Astrocyte (in vitro differentiated cells and primary cell): ENCODE data around the gene CLDN22. TPM values are rescaled to one million over a fixed set of nuclear protein-coding genes. Genes with fewer than 3 reads are reported as not detected.
A peak's percentile ranks its signal among the peaks of the same experiment; 100 is the strongest.

Experiments used
- DNase-seq: peaks from one replicate; pipeline ENCODE4 v3.0.0-alpha.2; 2010; ENCODE audit warnings: low read depth
- FAIRE-seq: peaks from 2 replicates; lab custom pipeline; 2011; peaks lifted over from hg19 to GRCh38; lab: Jason Lieb, UNC
- H2AFZ ChIP-seq: 2 replicates; pipeline ENCODE4 v1.6.0; 2012; ENCODE audit warnings: low read depth, low read length, inconsistent platforms
- H3K27ac ChIP-seq: 2 replicates; pipeline ENCODE4 v1.5.1; 2011; ENCODE audit warnings: low read depth, low read length, inconsistent platforms
- H3K27me3 ChIP-seq: 2 replicates; pipeline ENCODE4 v1.6.0; 2011; ENCODE audit warnings: low read length, inconsistent platforms; ENCODE audit not compliant: insufficient read depth
- H3K36me3 ChIP-seq: 2 replicates; pipeline ENCODE4 v1.5.1; 2011; ENCODE audit warnings: low read length, inconsistent platforms; ENCODE audit not compliant: insufficient read depth
- H3K4me1 ChIP-seq: 2 replicates; pipeline ENCODE4 v1.5.1; 2011; ENCODE audit warnings: low read length, inconsistent platforms; ENCODE audit not compliant: insufficient read depth
- H3K4me2 ChIP-seq: 2 replicates; pipeline ENCODE4 v1.6.0; 2012; ENCODE audit warnings: low read length, inconsistent platforms
- H3K4me3 ChIP-seq: 2 replicates; pipeline ENCODE4 v1.5.1; 2011; ENCODE audit warnings: low read depth, mild to moderate bottlenecking, low read length, inconsistent platforms; ENCODE audit not compliant: insufficient read depth
- H3K79me2 ChIP-seq: 2 replicates; pipeline ENCODE4 v1.6.0; 2012; ENCODE audit warnings: mild to moderate bottlenecking, low read length, inconsistent platforms; ENCODE audit not compliant: insufficient read depth
- H3K9ac ChIP-seq: 2 replicates; pipeline ENCODE4 v1.6.0; 2012; ENCODE audit warnings: mild to moderate bottlenecking, low read length, inconsistent platforms
- H3K9me3 ChIP-seq: 2 replicates; pipeline ENCODE4 v1.5.1; 2012; ENCODE audit warnings: low read depth, mild to moderate bottlenecking, low read length, inconsistent platforms; ENCODE audit not compliant: insufficient read depth
- H4K20me1 ChIP-seq: 2 replicates; pipeline ENCODE4 v1.6.0; 2012; ENCODE audit warnings: low read length, inconsistent platforms; ENCODE audit not compliant: insufficient read depth
- H3K27ac Mint-ChIP-seq: one replicate; pipeline ENCODE4 v1.8.0; 2021; ENCODE audit warnings: mild to moderate bottlenecking, mixed read lengths; ENCODE audit not compliant: unreplicated experiment
- H3K27me3 Mint-ChIP-seq: one replicate; pipeline ENCODE4 v1.8.0; 2021; ENCODE audit warnings: low read depth, mixed read lengths; ENCODE audit not compliant: unreplicated experiment
- H3K36me3 Mint-ChIP-seq: one replicate; pipeline ENCODE4 v1.8.0; 2021; ENCODE audit warnings: low read depth, mixed read lengths; ENCODE audit not compliant: unreplicated experiment
- H3K4me1 Mint-ChIP-seq: one replicate; pipeline ENCODE4 v1.8.0; 2021; ENCODE audit warnings: low read depth, mixed read lengths; ENCODE audit not compliant: unreplicated experiment
- H3K4me3 Mint-ChIP-seq: one replicate; pipeline ENCODE4 v1.8.0; 2021; ENCODE audit warnings: mild to moderate bottlenecking, moderate library complexity, mixed read lengths; ENCODE audit not compliant: unreplicated experiment
- H3K9me3 Mint-ChIP-seq: one replicate; pipeline ENCODE4 v1.8.0; 2021; ENCODE audit warnings: mild to moderate bottlenecking, mixed read lengths; ENCODE audit not compliant: unreplicated experiment
- CTCF ChIP-seq: IDR thresholded peaks from 2 replicates; pipeline ENCODE4 v1.5.1; 2011; ENCODE audit warnings: low read depth, mild to moderate bottlenecking, inconsistent platforms, low read length, moderate library complexity; ENCODE audit not compliant: insufficient read depth
- EZH2 ChIP-seq: IDR thresholded peaks from 2 replicates; pipeline ENCODE4 v1.6.1; 2012; ENCODE audit warnings: mild to moderate bottlenecking, low read length, inconsistent platforms; ENCODE audit not compliant: insufficient read depth
- total RNA-seq: library from RNA; stranded (reverse); gene quantifications from 2 replicates; pipeline ENCODE4 v1.2.1, GENCODE V29; 2021

The CLDN22 gene
- total RNA-seq, 1 donor from 2014 or later = not detected

GRCh38 chr4:183366206-183366835, 46.2 kb upstream of the CLDN22 start:
- no peak for FAIRE-seq
- Histone ChIP-seq H3K4me3 (no peak overlapping the region), H3K79me2 (no peaks in the 10 kb centered on the region), H3K36me3 (no peaks in the 10 kb centered on the region), H3K4me1 (no peaks in the 10 kb centered on the region), H3K4me2 (no peak overlapping the region), H4K20me1 (no peaks in the 10 kb centered on the region), H3K27ac (no peak overlapping the region), H3K27me3 (no peaks in the 10 kb centered on the region), H3K9me3 (no peaks in the 10 kb centered on the region), H2AFZ (no peak overlapping the region), H3K9ac (no peak overlapping the region)
- H3K36me3 Mint-ChIP-seq = no peaks in the 10 kb centered on the region
- peaks cover 3% of the 10 kb centered on the region for H3K4me1 Mint-ChIP-seq
- H3K4me3 Mint-ChIP-seq = no peak overlapping the region
- DNase-seq = no peak
- H3K27me3 Mint-ChIP-seq = peaks cover 2% of the 10 kb centered on the region
- H3K27ac Mint-ChIP-seq = no peak overlapping the region
- no peaks in the 10 kb centered on the region for H3K9me3 Mint-ChIP-seq
- TF ChIP-seq EZH2 = no peak
- TF ChIP-seq CTCF = no peak

GRCh38 chr4:183364025-183364424, 43.9 kb upstream of the CLDN22 start:
- Mint-ChIP-seq H3K36me3 (no peaks in the 10 kb centered on the region), H3K27me3 (no peaks in the 10 kb centered on the region), H3K27ac (no peak overlapping the region), H3K4me3 (no peak overlapping the region), H3K4me1 (peaks cover 18% of the 10 kb centered on the region), H3K9me3 (no peaks in the 10 kb centered on the region)
- Histone ChIP-seq H3K9ac (no peak overlapping the region), H3K4me3 (no peak overlapping the region), H3K27me3 (no peaks in the 10 kb centered on the region), H3K27ac (no peak overlapping the region), H3K4me1 (peaks cover 13% of the 10 kb centered on the region), H3K36me3 (no peaks in the 10 kb centered on the region), H2AFZ (no peak overlapping the region), H3K9me3 (no peaks in the 10 kb centered on the region), H3K4me2 (no peak overlapping the region), H4K20me1 (no peaks in the 10 kb centered on the region), H3K79me2 (no peaks in the 10 kb centered on the region)
- DNase-seq = no peak
- no peak for TF ChIP-seq EZH2
- no peak for TF ChIP-seq CTCF
- FAIRE-seq = no peak

GRCh38 chr4:183362916-183363542, 43.0 kb upstream of the CLDN22 start:
- no peak overlapping the region for H3K27ac Mint-ChIP-seq
- Histone ChIP-seq H2AFZ (peak overlapping the region; percentile 17), H3K27me3 (no peaks in the 10 kb centered on the region), H3K36me3 (no peaks in the 10 kb centered on the region), H3K9ac (no peak overlapping the region), H3K27ac (no peak overlapping the region), H3K4me3 (no peak overlapping the region), H3K79me2 (no peaks in the 10 kb centered on the region), H3K4me2 (peak overlapping the region; percentile 34), H3K9me3 (no peaks in the 10 kb centered on the region), H4K20me1 (no peaks in the 10 kb centered on the region), H3K4me1 (peaks cover 13% of the 10 kb centered on the region)
- H3K4me1 Mint-ChIP-seq = peaks cover 18% of the 10 kb centered on the region
- no peak overlapping the region for H3K4me3 Mint-ChIP-seq
- H3K27me3 Mint-ChIP-seq = no peaks in the 10 kb centered on the region
- no peaks in the 10 kb centered on the region for H3K36me3 Mint-ChIP-seq
- FAIRE-seq (no peak), DNase-seq (peak; percentile 29)
- no peak for TF ChIP-seq EZH2
- TF ChIP-seq CTCF = peak; percentile 28
- H3K9me3 Mint-ChIP-seq = no peaks in the 10 kb centered on the region
